Tibial nerve (tissue), 4 donors: ENCODE results near the gene PEAK3. TPM values are rescaled to one million over a fixed set of nuclear protein-coding genes. Genes with fewer than 3 reads are reported as not detected.

ENCODE experiments used
- DNase-seq, 2 donors: peaks; one replicate each; pipeline ENCODE4 v3.0.0-alpha.2; 2019; ENCODE audit warnings: low spot score in 2 of 2
- H3K27ac ChIP-seq, 4 donors: fragments of 200-600 bp; sonication (generic) in 3 of 4; one replicate each; pipeline ENCODE4 v1.5.1; 2017 to 2019; ENCODE audit warnings: mild to moderate bottlenecking in 1 of 4
- H3K27me3 ChIP-seq, 2 donors: fragments of 200-600 bp; sonication (generic) in 1 of 2; one replicate each; pipeline versions ENCODE4 v1.5.1 to v1.6.0; 2017 to 2019
- H3K36me3 ChIP-seq, 3 donors: fragments of 200-600 bp; sonication (generic); one replicate each; pipeline ENCODE4 v1.5.1; 2018 to 2019
- H3K4me1 ChIP-seq, 4 donors: fragments of 200-600 bp; sonication (generic) in 3 of 4; one replicate each; pipeline ENCODE4 v1.5.1; 2017 to 2019
- H3K4me3 ChIP-seq, 4 donors: fragments of 200-600 bp; sonication (generic) in 3 of 4; one replicate each; pipeline ENCODE4 v1.5.1; 2017 to 2019; ENCODE audit warnings: mild to moderate bottlenecking in 1 of 4, moderate library complexity in 1 of 4
- H3K9me3 ChIP-seq, 4 donors: fragments of 200-600 bp; sonication (generic) in 3 of 4; one replicate each; pipeline ENCODE4 v1.5.1; 2017 to 2019
- EP300 ChIP-seq, 2 donors: sonication (generic); formaldehyde crosslinking; IDR thresholded peaks; one replicate each; pipeline ENCODE4 v1.6.1; 2017; ENCODE audit warnings: antibody characterized with exemption in 2 of 2, mild to moderate bottlenecking in 1 of 2
- POLR2A ChIP-seq, 2 donors: fragments of 450-650 bp; IDR thresholded peaks; one replicate each; pipeline ENCODE4 v1.6.1; 2017; ENCODE audit warnings: antibody characterized with exemption in 2 of 2, mild to moderate bottlenecking in 2 of 2, moderate library complexity in 2 of 2
- WGBS, 2 donors: methylation state at CpG; one replicate each; pipeline ENCODE4 v1.1.5; 2018; 5-methylcytosine and 5-hydroxymethylcytosine counted together
- total RNA-seq, 4 donors: library from RNA; depleted of rRNA; stranded (reverse); fragments of >200 nt; gene quantifications; one replicate each; pipeline ENCODE4 v1.1.0, GENCODE V29; 2016
- TF ChIP-seq, protein P1 (sequence below), 5 experiments: fragments of 200-600 bp in 3 of 5; fragments of 450-650 bp in 2 of 5; sonication (generic) in 3 of 5; IDR thresholded peaks; one replicate each; pipeline ENCODE4 v1.5.1; 2016 to 2019; ENCODE audit warnings: antibody characterized with exemption in 5 of 5, mild to moderate bottlenecking in 3 of 5, moderate library complexity in 2 of 5

Gene PEAK3
- total RNA-seq, 4 donors from 2014 or later: 0.42 to 4.2 (median 2.2) TPM

DNA sequence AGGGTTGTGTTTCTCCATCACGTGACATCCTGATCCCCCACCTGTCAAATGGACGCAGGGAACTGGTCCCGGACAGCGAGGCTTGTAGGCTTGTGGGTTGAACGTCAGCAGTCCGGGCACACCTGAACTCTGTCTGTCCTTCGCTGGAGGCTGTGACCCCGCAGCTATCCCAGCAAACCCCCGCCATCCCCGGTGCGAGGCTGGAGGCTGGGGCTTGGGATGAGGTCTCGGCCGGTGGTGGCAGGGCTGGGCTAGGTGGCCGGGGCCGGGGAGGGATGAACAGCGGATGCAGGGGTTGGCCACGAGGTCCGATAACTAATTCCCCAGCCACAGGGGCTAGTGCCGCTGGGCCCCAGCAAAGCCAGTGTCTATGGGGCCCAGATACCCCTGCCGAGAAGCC is 37.6 kb upstream of the PEAK3 start:
- TF ChIP-seq EP300 (IDR thresholded peaks at IDR 0.05) (no peak), POLR2A (IDR thresholded peaks at IDR 0.05) (no peak)
- TF ChIP-seq, protein P1, sequence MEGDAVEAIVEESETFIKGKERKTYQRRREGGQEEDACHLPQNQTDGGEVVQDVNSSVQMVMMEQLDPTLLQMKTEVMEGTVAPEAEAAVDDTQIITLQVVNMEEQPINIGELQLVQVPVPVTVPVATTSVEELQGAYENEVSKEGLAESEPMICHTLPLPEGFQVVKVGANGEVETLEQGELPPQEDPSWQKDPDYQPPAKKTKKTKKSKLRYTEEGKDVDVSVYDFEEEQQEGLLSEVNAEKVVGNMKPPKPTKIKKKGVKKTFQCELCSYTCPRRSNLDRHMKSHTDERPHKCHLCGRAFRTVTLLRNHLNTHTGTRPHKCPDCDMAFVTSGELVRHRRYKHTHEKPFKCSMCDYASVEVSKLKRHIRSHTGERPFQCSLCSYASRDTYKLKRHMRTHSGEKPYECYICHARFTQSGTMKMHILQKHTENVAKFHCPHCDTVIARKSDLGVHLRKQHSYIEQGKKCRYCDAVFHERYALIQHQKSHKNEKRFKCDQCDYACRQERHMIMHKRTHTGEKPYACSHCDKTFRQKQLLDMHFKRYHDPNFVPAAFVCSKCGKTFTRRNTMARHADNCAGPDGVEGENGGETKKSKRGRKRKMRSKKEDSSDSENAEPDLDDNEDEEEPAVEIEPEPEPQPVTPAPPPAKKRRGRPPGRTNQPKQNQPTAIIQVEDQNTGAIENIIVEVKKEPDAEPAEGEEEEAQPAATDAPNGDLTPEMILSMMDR (IDR thresholded peaks at IDR 0.05): no peak
- Histone ChIP-seq H3K27me3 (peaks cover 0 to 6% of the 10 kb centered on the region in 2 donors), H3K36me3 (peaks cover 0 to 43% (median 8%) of the 10 kb centered on the region in 3 donors), H3K27ac (no peak overlapping the region), H3K9me3 (peaks cover 0 to 17% (median 1%) of the 10 kb centered on the region in 4 donors), H3K4me1 (peaks cover 0 to 3% (median 0%) of the 10 kb centered on the region in 4 donors), H3K4me3 (no peak overlapping the region)
- DNase-seq: no peak
- 73 to 84% methylated on average over 11 to 20 of the region's 20 CpGs for WGBS, 2 donors

DNA sequence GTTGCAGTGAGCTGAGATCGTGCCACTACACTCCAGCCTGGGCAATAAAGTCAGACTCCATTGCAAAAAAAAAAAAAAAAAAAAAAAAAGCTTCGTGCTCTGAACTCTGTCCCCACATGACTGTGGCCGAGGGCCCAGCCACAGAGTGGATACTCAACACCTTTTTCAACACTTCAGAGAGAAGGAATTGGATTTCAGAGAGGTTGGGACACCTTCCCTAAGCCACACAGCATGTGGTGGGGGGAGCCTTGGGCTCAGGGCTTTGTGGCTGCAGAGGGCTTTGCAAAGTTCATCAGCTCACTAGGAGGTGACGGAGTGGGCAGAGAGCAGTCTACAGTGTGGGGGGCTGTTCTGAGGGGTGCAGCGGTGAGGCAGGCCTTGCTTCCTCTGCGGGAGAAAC is 36.9 kb upstream of the PEAK3 start:
- Histone ChIP-seq H3K9me3 (peaks cover 0 to 20% (median 1%) of the 10 kb centered on the region in 4 donors), H3K27ac (no peak overlapping the region), H3K4me3 (no peak overlapping the region), H3K27me3 (peaks cover 0 to 11% of the 10 kb centered on the region in 2 donors), H3K36me3 (peaks cover 0 to 37% (median 8%) of the 10 kb centered on the region in 3 donors), H3K4me1 (peaks cover 0 to 3% (median 0%) of the 10 kb centered on the region in 4 donors)
- WGBS, 2 donors: 83 to 91% methylated on average over 6 of the region's 6 CpGs
- no peak for DNase-seq
- TF ChIP-seq POLR2A (IDR thresholded peaks at IDR 0.05) (no peak), EP300 (IDR thresholded peaks at IDR 0.05) (no peak)
- TF ChIP-seq, protein P1 (IDR thresholded peaks at IDR 0.05): no peak

DNA sequence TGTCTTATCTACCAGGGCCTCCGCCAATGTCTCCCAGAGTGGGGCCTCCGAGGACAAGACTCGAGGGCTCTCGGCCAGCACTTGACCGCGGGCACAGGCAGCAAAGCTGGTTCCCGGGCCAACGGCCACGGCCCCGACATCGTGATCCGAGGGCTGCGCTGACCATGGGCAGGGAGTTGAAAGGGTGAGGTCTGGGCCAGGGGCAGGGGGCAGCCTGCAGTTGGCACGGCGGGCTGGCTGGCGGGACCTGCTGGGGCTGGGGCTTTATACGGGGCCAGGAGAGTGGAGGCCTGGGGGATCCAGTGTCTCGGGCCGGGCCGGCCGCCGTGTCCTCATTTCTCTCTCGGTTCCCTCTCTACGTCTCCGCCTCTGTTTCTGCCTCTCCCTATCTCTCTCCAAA is 35.8 kb upstream of the PEAK3 start:
- Histone ChIP-seq H3K27ac (no peak overlapping the region), H3K4me1 (peaks cover 0 to 3% (median 0%) of the 10 kb centered on the region in 4 donors), H3K9me3 (peaks cover 0 to 20% (median 1%) of the 10 kb centered on the region in 4 donors), H3K4me3 (no peak overlapping the region), H3K36me3 (peaks cover 0 to 25% (median 0%) of the 10 kb centered on the region in 3 donors), H3K27me3 (peaks cover 0 to 23% of the 10 kb centered on the region in 2 donors)
- DNase-seq: no peak
- 54 to 68% methylated on average over 25 of the region's 25 CpGs for WGBS, 2 donors
- TF ChIP-seq EP300 (IDR thresholded peaks at IDR 0.05) (no peak), POLR2A (IDR thresholded peaks at IDR 0.05) (no peak)
- TF ChIP-seq, protein P1 (IDR thresholded peaks at IDR 0.05): no peak

DNA sequence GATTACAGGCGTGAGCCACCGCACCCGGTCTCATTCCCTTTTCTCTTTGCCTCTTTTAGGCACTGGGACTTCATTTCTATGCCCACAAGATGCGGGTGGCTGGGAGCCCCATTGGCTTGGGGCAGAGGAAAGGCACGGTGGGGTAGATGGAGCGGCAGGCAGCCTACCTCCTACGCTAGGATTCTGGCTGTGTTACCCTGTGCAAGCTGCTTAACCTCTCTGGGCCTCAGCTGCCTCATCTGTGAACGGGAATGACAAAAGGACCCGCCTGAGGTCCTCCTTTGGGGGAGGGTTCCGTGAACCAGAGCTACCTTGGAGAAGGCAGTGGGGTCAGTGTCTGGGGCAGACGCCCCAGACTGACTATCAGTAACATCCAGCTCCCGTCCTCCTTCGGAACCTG is 35.3 kb upstream of the PEAK3 start:
- Histone ChIP-seq H3K27me3 (peaks cover 0 to 27% of the 10 kb centered on the region in 2 donors), H3K9me3 (peaks cover 0 to 20% (median 1%) of the 10 kb centered on the region in 4 donors), H3K4me3 (no peak overlapping the region), H3K36me3 (peaks cover 0 to 21% (median 0%) of the 10 kb centered on the region in 3 donors), H3K4me1 (peaks cover 0 to 3% (median 0%) of the 10 kb centered on the region in 4 donors), H3K27ac (no peak overlapping the region)
- WGBS, 2 donors: 93 to 94% methylated on average over 13 of the region's 13 CpGs
- TF ChIP-seq POLR2A (IDR thresholded peaks at IDR 0.05): no peak
- TF ChIP-seq EP300 (IDR thresholded peaks at IDR 0.05): no peak
- TF ChIP-seq, protein P1 (IDR thresholded peaks at IDR 0.05): no peak
- no peak for DNase-seq

DNA sequence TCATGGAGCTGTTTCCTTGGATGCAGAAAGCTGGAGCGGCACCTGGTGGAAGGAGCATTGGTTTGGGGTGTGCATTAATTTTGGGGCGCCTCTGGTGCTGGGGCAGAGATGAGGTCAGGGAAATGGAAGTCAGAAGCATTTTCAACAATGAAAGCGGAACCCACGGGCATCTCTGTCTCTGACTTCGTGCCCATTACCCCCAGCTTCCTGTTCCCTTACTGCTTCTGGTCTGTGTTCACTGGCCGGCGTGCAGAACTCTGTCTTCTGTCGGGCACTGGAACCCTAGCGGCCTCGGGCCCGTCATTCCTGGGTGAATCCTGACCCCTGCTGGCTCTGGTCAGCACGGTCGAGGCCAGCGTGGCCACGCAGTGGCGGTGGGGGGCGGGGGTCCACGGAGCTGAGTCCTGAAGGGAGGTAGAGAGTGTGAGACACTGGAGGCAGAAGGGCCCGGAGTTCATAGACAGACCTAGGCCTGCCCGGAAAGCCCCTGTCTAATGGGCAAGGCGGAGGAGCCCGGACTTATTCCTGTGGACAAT is 33.9 kb upstream of the PEAK3 start:
- no peak overlapping the region for H3K4me3 ChIP-seq
- H3K27ac ChIP-seq: no peak overlapping the region
- 24 to 26% methylated on average over 22 of the region's 22 CpGs for WGBS, 2 donors
- H3K9me3 ChIP-seq: peaks cover 0 to 20% (median 1%) of the 10 kb centered on the region in 4 donors
- H3K36me3 ChIP-seq: peaks cover 0 to 7% (median 0%) of the 10 kb centered on the region in 3 donors
- peaks cover 0 to 42% of the 10 kb centered on the region in 2 donors for H3K27me3 ChIP-seq
- DNase-seq: peak; percentile 33 to 53
- TF ChIP-seq EP300 (IDR thresholded peaks at IDR 0.05): no peak
- TF ChIP-seq, protein P1 (IDR thresholded peaks at IDR 0.05): peak; percentile 12 to 72 (median 35)
- H3K4me1 ChIP-seq: peaks cover 0 to 3% (median 0%) of the 10 kb centered on the region in 4 donors
